ENCODE data around the gene RASL10B. TPM values are rescaled to one million over a fixed set of nuclear protein-coding genes. Genes with fewer than 3 reads are reported as not detected.
"Not testable (repeated sequence)": the region's sequence is repeated elsewhere in the genome, so short reads cannot be mapped to it uniquely, and the experiment has no call there.

Gene RASL10B
- under 1 TPM in 1 of 2 donors, not detected in 1; 0.14 TPM for total RNA-seq

- no peak for DNase-seq (ENCODE audit: low spot score)
- peak within 1 kb of the TSS; percentile 53 for H3K4me3 Mint-ChIP-seq
- H3K9me3 Mint-ChIP-seq = no peaks in the 10 kb centered on the region
- ATAC-seq = peak; percentile 45 to 48
- peak within 1 kb of the TSS in 1 of 2 donors; percentile 72 for H3K27ac Mint-ChIP-seq
- no peaks in the 10 kb centered on the region for H3K36me3 Mint-ChIP-seq
- peaks cover 11% of the 10 kb centered on the region in 2 donors for H3K4me1 Mint-ChIP-seq (ENCODE audit: low read depth in 2 of 2)
- no peaks in the 10 kb centered on the region for H3K27me3 Mint-ChIP-seq
Measured at GRCh38 chr17:35731239-35731916, at the start of gene RASL10B. RASL10B (plus strand) TSS chr17:35731639; CDS start chr17:35735185, 3,546 bp downstream.

GRCh38 chr17:35683591-35683990 lies 47.8 kb upstream of the RASL10B start:
- no peak for ATAC-seq
- Mint-ChIP-seq H3K36me3 (peaks cover 10% of the 10 kb centered on the region), H3K27me3 (no peaks in the 10 kb centered on the region), H3K4me1 (ENCODE audit: low read depth in 2 of 2) (peaks cover 0 to 10% of the 10 kb centered on the region in 2 donors), H3K4me3 (no peak overlapping the region), H3K27ac (no peak overlapping the region), H3K9me3 (no peaks in the 10 kb centered on the region)
- DNase-seq (ENCODE audit: low spot score) = no peak

GRCh38 chr17:35684055-35684802 lies 47.2 kb upstream of the RASL10B start:
- H3K36me3 Mint-ChIP-seq = peaks cover 8% of the 10 kb centered on the region
- H3K4me1 Mint-ChIP-seq (ENCODE audit: low read depth in 2 of 2) = peaks cover 0 to 3% of the 10 kb centered on the region in 2 donors
- H3K27me3 Mint-ChIP-seq = no peaks in the 10 kb centered on the region
- H3K27ac Mint-ChIP-seq = no peak overlapping the region
- H3K4me3 Mint-ChIP-seq = no peak overlapping the region
- no peak for DNase-seq (ENCODE audit: low spot score)
- no peaks in the 10 kb centered on the region for H3K9me3 Mint-ChIP-seq
- ATAC-seq = no peak

DNA sequence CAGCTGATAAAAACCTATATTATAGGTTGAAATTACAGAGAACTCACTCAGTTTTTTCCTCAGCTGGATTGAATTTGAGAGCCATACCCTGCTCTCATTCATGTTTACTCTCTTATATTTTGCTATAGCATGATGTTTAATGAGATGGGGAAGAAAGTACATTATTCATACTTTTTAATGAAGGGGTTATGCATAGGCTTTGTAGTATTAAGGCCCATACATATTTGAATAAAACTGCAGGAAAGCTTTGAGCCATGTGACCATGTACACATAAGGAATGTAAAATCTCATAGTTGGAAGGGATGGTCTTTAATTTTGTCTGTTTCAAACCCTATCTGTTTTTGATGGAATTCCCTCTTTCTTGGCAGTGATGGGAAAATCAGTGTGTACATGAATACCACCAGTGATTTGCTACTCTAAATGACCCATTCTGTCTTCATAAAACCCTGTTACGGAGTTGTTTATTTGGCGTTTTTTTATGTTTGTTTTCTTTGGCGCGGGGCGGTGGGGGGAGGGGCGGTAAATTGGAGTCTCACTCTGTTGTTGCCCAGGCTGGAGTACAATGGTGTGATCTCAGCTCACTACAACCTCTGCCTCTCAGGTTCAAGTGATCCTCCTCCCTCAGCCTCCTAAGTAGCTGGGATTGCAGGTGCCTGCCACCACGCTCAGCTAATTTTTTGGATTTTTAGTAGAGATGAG lies 38.8 kb upstream of the RASL10B start:
- Mint-ChIP-seq H3K9me3 (no peaks in the 10 kb centered on the region), H3K4me1 (ENCODE audit: low read depth in 2 of 2) (peaks cover 3 to 5% of the 10 kb centered on the region in 2 donors), H3K36me3 (peaks cover 24% of the 10 kb centered on the region), H3K27ac (no peak overlapping the region), H3K27me3 (no peaks in the 10 kb centered on the region), H3K4me3 (no peak overlapping the region)
- DNase-seq (ENCODE audit: low spot score) (no peak), ATAC-seq (no peak)

GRCh38 chr17:35693662-35694061 lies 37.8 kb upstream of the RASL10B start:
- H3K9me3 Mint-ChIP-seq = no peaks in the 10 kb centered on the region
- DNase-seq (ENCODE audit: low spot score) = no peak
- peaks cover 17% of the 10 kb centered on the region for H3K36me3 Mint-ChIP-seq
- no peak for ATAC-seq
- H3K27ac Mint-ChIP-seq = no peak overlapping the region
- H3K4me3 Mint-ChIP-seq = no peak overlapping the region
- no peaks in the 10 kb centered on the region for H3K27me3 Mint-ChIP-seq
- peaks cover 3 to 5% of the 10 kb centered on the region in 2 donors for H3K4me1 Mint-ChIP-seq (ENCODE audit: low read depth in 2 of 2)

DNA sequence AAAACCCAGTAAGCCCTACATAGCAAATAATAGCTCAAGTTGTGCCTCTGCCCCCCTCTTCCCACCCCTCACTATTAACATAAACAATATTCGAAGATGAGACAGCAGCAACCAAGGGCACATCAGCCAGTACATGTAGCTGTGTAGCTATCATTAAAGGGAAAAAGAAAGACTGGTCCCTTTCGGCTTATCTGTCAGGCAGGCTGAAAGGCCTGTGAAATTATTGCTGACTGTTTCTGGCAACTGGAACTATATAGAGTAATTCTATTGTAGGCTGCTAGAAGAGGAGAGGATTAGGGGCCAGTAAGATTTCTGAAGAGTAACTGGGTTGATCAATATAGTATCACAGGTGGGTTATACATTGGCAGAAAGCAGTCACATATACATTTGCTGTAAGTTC lies 36.5 kb upstream of the RASL10B start:
- no peaks in the 10 kb centered on the region for H3K9me3 Mint-ChIP-seq
- peaks cover 11% of the 10 kb centered on the region for H3K36me3 Mint-ChIP-seq
- ATAC-seq = no peak
- DNase-seq (ENCODE audit: low spot score) = no peak
- H3K4me3 Mint-ChIP-seq = no peak overlapping the region
- no peaks in the 10 kb centered on the region for H3K27me3 Mint-ChIP-seq
- no peak overlapping the region for H3K27ac Mint-ChIP-seq
- peaks cover 3 to 5% of the 10 kb centered on the region in 2 donors for H3K4me1 Mint-ChIP-seq (ENCODE audit: low read depth in 2 of 2)

DNA sequence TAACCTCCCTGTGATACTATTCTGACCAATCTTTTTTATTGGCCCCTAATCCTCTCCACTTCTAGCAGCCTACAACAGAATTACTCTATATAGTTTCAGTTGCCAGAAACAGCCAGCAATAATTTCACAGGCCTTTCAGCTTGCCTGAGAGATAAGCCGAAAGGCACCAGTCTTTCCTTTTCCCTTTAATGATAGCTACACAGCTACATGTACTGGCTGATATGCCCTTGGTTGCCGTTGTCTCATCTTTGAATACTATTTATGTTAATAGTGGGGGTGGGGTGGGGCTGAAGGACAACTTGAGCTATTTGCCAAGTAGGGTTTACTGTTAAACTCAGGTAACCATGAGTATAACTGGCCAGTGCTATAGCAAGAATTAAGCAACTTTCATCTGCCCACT lies 35.8 kb upstream of the RASL10B start:
- H3K27ac Mint-ChIP-seq = no peak overlapping the region
- H3K36me3 Mint-ChIP-seq = peaks cover 7% of the 10 kb centered on the region
- ATAC-seq (no peak), DNase-seq (ENCODE audit: low spot score) (no peak)
- H3K9me3 Mint-ChIP-seq = no peaks in the 10 kb centered on the region
- H3K4me3 Mint-ChIP-seq = no peak overlapping the region
- H3K27me3 Mint-ChIP-seq = no peaks in the 10 kb centered on the region
- H3K4me1 Mint-ChIP-seq (ENCODE audit: low read depth in 2 of 2) = peaks cover 3 to 5% of the 10 kb centered on the region in 2 donors

GRCh38 chr17:35698800-35699199 lies 32.6 kb upstream of the RASL10B start:
- DNase-seq (ENCODE audit: low spot score) (no peak), ATAC-seq (no peak)
- Mint-ChIP-seq H3K4me1 (ENCODE audit: low read depth in 2 of 2) (peaks cover 5 to 6% of the 10 kb centered on the region in 2 donors), H3K27me3 (no peaks in the 10 kb centered on the region), H3K27ac (no peak overlapping the region), H3K36me3 (peaks cover 17% of the 10 kb centered on the region), H3K4me3 (no peak overlapping the region), H3K9me3 (no peaks in the 10 kb centered on the region)

DNA sequence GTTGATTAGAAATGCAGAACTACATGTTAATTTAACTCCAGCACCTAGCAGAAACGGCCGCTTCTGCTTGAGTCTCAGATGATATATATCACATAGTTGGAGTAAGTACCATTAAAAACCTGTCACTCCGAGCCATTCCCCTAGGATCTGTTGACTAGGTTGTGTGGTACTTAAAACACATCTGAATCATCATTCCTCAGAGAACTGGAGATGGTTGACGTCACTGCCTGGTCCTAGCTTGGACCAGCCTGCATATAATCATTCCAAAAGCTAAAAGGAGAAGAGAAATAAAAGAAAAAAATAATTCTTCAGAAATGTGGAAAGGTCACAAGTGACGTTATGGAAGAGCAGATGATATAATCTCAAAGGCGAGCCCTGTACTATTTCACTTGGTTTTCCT lies 31.3 kb upstream of the RASL10B start:
- peaks cover 17% of the 10 kb centered on the region for H3K36me3 Mint-ChIP-seq
- no peak overlapping the region for H3K4me3 Mint-ChIP-seq
- ATAC-seq = no peak

DNA sequence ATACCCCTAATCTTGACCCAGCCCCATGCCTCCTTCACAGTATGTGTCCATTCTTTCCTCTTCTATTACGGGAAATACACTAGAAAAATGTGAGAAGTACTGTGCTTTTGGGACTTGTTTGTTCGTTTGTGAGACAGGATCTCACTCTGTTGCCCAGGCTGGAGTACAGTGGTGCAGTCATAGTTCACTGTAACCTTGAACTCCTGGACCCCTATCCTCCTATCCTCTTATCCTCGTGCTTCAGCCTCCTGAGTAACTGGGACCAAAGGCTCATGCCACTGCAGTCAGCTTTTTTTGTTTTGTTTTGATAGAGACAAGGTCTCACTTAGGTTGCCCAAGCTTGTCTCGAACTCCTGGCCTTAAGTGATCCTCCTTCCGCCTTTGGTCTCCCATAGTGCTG lies 29.9 kb upstream of the RASL10B start:
- H3K27me3 Mint-ChIP-seq = no peaks in the 10 kb centered on the region
- H3K36me3 Mint-ChIP-seq = peaks cover 10% of the 10 kb centered on the region
- H3K27ac Mint-ChIP-seq = no peak overlapping the region
- H3K9me3 Mint-ChIP-seq = no peaks in the 10 kb centered on the region
- DNase-seq (ENCODE audit: low spot score) (no peak), ATAC-seq (no peak)
- peaks cover 7 to 10% of the 10 kb centered on the region in 2 donors for H3K4me1 Mint-ChIP-seq (ENCODE audit: low read depth in 2 of 2)
- H3K4me3 Mint-ChIP-seq = no peak overlapping the region

More for the DNA sequence above, 31.3 kb upstream of the RASL10B start:
- no peak for DNase-seq (ENCODE audit: low spot score)
- no peaks in the 10 kb centered on the region for H3K27me3 Mint-ChIP-seq
- H3K27ac Mint-ChIP-seq = no peak overlapping the region
- H3K4me1 Mint-ChIP-seq (ENCODE audit: low read depth in 2 of 2) = peaks cover 12 to 13% of the 10 kb centered on the region in 2 donors
- no peaks in the 10 kb centered on the region for H3K9me3 Mint-ChIP-seq

GRCh38 chr17:35703308-35703707 lies 28.1 kb upstream of the RASL10B start:
- not testable (repeated sequence) for H3K36me3 Mint-ChIP-seq; DNase-seq (ENCODE audit: low spot score); H3K4me3 Mint-ChIP-seq

DNA sequence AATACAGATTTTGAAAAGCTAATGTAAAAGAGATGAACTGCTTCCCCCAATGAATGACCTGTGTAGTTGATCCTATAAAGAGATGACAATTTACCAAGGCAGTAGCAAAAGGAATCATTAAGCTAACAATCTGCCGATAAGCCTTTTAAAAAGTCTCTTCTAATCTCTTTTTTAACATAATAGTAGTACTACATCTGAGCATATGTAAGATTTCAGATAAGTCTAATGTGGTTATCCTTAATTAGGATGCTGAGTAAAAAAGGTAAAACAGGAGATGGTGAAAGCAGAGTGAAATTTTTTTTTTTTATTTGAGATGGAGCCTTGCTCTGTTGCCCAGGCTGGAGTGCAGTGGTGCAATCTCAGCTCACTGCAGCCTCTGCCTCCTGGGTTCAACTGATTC lies 26.2 kb upstream of the RASL10B start:
- peaks cover 7 to 14% of the 10 kb centered on the region in 2 donors for H3K4me1 Mint-ChIP-seq (ENCODE audit: low read depth in 2 of 2)
- no peak overlapping the region for H3K27ac Mint-ChIP-seq
- H3K36me3 Mint-ChIP-seq = peaks cover 13% of the 10 kb centered on the region
- H3K9me3 Mint-ChIP-seq = no peaks in the 10 kb centered on the region
- ATAC-seq = no peak
- H3K4me3 Mint-ChIP-seq = no peak overlapping the region
- no peak for DNase-seq (ENCODE audit: low spot score)
- no peaks in the 10 kb centered on the region for H3K27me3 Mint-ChIP-seq

More at GRCh38 chr17:35703308-35703707, 28.1 kb upstream of the RASL10B start:
- not testable (repeated sequence) for H3K9me3 Mint-ChIP-seq, H3K27ac Mint-ChIP-seq, ATAC-seq, H3K27me3 Mint-ChIP-seq
- peaks cover 7 to 14% of the 10 kb centered on the region in 2 donors for H3K4me1 Mint-ChIP-seq (ENCODE audit: low read depth in 2 of 2)

DNA sequence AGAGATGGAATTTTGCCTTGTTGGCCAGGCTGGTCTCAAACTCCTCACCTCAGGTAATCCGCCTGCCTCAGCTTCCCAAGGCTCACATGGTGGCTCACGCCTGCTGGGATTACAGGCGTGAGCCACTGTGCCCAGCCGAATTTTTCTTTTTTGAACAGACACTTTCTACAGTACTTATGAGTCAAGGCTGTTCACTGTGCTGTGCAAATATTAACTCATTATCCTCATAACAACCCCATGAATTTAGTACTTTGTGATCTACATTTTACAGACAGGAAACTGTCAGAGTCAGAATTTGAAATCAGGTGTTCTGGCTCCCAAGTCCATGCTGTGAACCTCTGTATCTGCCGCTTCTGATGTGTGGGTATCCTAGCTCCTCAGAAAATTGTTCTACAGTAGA lies 25.7 kb upstream of the RASL10B start:
- H3K4me3 Mint-ChIP-seq = no peak overlapping the region
- peaks cover 16% of the 10 kb centered on the region for H3K36me3 Mint-ChIP-seq
- no peaks in the 10 kb centered on the region for H3K9me3 Mint-ChIP-seq
- H3K4me1 Mint-ChIP-seq (ENCODE audit: low read depth in 2 of 2) = peaks cover 7 to 14% of the 10 kb centered on the region in 2 donors
- no peak for ATAC-seq
- no peak overlapping the region for H3K27ac Mint-ChIP-seq
- no peaks in the 10 kb centered on the region for H3K27me3 Mint-ChIP-seq
- no peak for DNase-seq (ENCODE audit: low spot score)

DNA sequence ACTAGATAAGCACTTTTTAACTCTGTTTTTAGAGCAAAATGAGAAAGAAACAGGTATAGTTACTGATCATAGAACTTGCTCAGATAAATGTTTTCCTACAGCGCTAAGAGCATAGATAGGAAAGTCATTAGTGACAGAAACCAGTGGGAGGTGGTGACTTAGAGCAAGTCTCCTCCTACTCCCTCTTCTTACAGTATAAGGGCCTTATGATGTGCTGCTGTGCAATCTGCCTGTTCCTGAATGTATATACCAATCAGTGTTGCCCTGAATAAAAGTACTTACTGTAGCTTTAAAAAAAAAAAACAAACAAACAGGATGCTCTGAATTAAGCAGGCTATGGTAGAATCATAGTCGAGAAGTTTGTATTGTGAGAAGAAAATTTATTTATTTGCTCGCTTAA lies 23.3 kb upstream of the RASL10B start:
- Mint-ChIP-seq H3K9me3 (no peaks in the 10 kb centered on the region), H3K27me3 (no peaks in the 10 kb centered on the region), H3K4me1 (ENCODE audit: low read depth in 2 of 2) (peaks cover 7 to 16% of the 10 kb centered on the region in 2 donors), H3K27ac (no peak overlapping the region), H3K4me3 (no peak overlapping the region), H3K36me3 (peaks cover 7% of the 10 kb centered on the region)
- no peak for ATAC-seq
- no peak for DNase-seq (ENCODE audit: low spot score)
